ENCODE data around the gene ATRN.

DNA sequence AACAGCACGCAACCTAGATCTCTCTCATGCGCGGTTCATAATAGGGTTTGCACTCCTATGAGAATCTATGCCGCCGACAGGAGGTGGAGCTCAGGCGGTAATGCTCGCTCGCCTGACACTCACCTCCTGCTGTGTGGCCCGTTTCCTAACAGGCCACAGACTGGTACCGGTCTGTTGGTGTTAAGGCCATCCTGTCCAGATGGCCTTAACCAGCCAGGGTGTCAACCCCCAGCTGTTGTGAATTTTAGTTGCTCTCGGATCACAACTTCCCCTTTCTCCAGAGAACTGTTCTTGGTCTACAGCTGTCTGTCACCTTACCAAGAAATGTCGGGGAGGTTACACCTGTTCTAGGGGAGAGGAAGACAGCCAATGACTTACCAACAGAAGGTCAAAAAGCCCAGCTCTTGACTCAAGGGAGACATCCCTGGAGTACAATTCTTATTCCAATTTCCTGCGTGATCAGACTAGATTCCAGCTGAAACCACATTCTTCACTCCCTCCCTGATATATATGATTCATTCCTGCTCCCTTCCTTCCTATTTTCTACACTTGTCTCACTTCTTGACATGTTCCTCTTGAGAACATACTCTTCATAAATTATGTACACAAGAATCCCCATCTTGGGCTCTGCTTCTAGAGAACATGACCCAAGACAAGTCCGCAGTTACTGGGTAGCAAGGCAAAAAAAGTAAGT lies 40.3 kb upstream of the ATRN start:
- TF ChIP-seq POLR2A (IDR thresholded peaks at IDR 0.05) (no peak), CTCF (IDR thresholded peaks at IDR 0.05) (no peak)

Measured in sigmoid colon (tissue), 3 donors.